Calu3 (cell line): ENCODE measurements around the gene EEF1AKMT1. TPM values are rescaled to one million over a fixed set of nuclear protein-coding genes. Genes with fewer than 3 reads are reported as not detected.

Experiments
- BruUV-seq: library from RNA; stranded (reverse); fragments of 400-500 nt; replicated peaks from 2 replicates; lab custom pipeline; 2021; lab: Mats Ljungman, UMichigan
- CTCF ChIA-PET: fragments of 300-600 bp; sonication (Branson Sonifier 250); formaldehyde crosslinking; loops from one replicate; lab custom pipeline; 2022; ENCODE audit warnings: antibody characterized with exemption; lab: Charles Lee
- DNase-seq: peaks from one replicate; pipeline ENCODE4 v3.0.0; 2022
- H3K27ac Mint-ChIP-seq: one replicate; pipeline ENCODE4 v1.8.0; 2022; ENCODE audit warnings: mixed read lengths; ENCODE audit not compliant: unreplicated experiment
- H3K27me3 Mint-ChIP-seq: one replicate; pipeline ENCODE4 v1.8.0; 2022; ENCODE audit warnings: mixed read lengths; ENCODE audit not compliant: unreplicated experiment
- H3K36me3 Mint-ChIP-seq: one replicate; pipeline ENCODE4 v1.8.0; 2022; ENCODE audit warnings: mild to moderate bottlenecking, moderate library complexity, mixed read lengths; ENCODE audit not compliant: insufficient read depth, unreplicated experiment
- H3K4me1 Mint-ChIP-seq: one replicate; pipeline ENCODE4 v1.8.0; 2022; ENCODE audit warnings: mild to moderate bottlenecking, low read depth, mixed read lengths; ENCODE audit not compliant: unreplicated experiment
- H3K4me3 Mint-ChIP-seq: one replicate; pipeline ENCODE4 v1.8.0; 2022; ENCODE audit warnings: mild to moderate bottlenecking, low read depth, moderate library complexity, mixed read lengths; ENCODE audit not compliant: unreplicated experiment
- H3K9me3 Mint-ChIP-seq: one replicate; pipeline ENCODE4 v1.8.0; 2022; ENCODE audit warnings: low read depth, mixed read lengths; ENCODE audit not compliant: unreplicated experiment
- CTCF ChIP-seq: fragments of 200-600 bp; IDR thresholded peaks from one replicate; pipeline ENCODE4 v1.8.0; 2022; ENCODE audit warnings: antibody characterized with exemption; ENCODE audit not compliant: unreplicated experiment
- intact Hi-C: fragments of 100-400 bp; cut with micrococcal nuclease; formaldehyde crosslinking; loops from one replicate; pipeline ENCODE4 v1.10.0; 2022; ENCODE audit not compliant: unreplicated experiment
- total RNA-seq: library from RNA; stranded (reverse); gene quantifications from 2 replicates; pipeline ENCODE4 v1.2.3, GENCODE V29; 2022

Gene EEF1AKMT1
- total RNA-seq, 1 experiment from 2014 or later: 6.0 TPM

DNA sequence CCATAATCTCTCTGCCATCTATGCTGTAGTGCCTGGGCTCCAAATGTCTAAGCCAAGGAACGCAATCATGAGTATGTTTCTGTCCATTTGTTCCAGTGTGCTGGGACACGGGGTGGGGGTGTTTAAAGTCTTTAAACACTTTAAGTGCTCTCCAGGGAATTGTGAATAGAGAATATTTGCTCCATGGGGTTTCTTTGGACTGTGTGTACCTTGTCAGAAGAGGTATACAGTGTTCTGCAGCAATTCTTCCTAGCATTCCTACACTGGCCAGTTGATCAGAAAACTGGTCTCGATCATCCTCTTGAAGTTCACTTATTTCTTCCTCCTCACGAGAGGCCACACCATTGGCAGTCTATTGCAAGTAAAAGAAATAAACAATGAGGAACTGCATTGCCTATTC, 35.1 kb upstream of the EEF1AKMT1 start:
- CTCF ChIA-PET: no interaction called here
- Mint-ChIP-seq H3K27me3 (no peaks in the 10 kb centered on the region), H3K27ac (no peak overlapping the region), H3K9me3 (no peaks in the 10 kb centered on the region), H3K4me1 (no peaks in the 10 kb centered on the region), H3K4me3 (no peak overlapping the region), H3K36me3 (peaks cover 6% of the 10 kb centered on the region)
- no TSS peak for BruUV-seq
- TF ChIP-seq CTCF: no peak
- intact Hi-C loops: no loop called here
- no peak for DNase-seq

- H3K36me3 Mint-ChIP-seq: no peaks in the 10 kb centered on the region
- intact Hi-C loops: no loop called here
- no TSS peak for BruUV-seq
- no peaks in the 10 kb centered on the region for H3K4me1 Mint-ChIP-seq
- DNase-seq: no peak
- no peaks in the 10 kb centered on the region for H3K9me3 Mint-ChIP-seq
- CTCF ChIA-PET: no interaction called here
- no peak overlapping the region for H3K4me3 Mint-ChIP-seq
- TF ChIP-seq CTCF: no peak
- H3K27ac Mint-ChIP-seq: no peak overlapping the region
- no peaks in the 10 kb centered on the region for H3K27me3 Mint-ChIP-seq
These were observed 29.6 kb upstream of the EEF1AKMT1 start for GRCh38 chr13:20803180-20803965.

DNA sequence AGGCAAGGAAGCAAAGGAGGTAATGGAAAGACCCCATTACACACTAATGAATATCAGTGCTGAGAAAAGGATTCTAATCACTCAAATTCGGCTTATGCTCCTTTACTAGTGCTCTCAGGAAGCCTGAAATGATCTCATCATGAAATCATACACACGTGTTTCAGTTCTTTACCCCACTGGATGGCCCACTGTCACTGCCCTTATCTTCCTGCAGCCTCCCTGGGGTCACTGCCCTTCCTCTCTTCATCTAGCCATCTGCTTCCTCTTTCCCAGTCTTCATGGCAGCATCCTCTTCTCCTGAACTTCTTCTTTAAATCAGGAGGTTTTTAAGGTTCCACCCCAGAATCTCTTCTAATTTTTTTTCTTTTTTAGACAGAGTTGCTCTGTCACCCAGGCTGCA, 27.9 kb upstream of the EEF1AKMT1 start:
- Mint-ChIP-seq H3K27ac (no peak overlapping the region), H3K9me3 (no peaks in the 10 kb centered on the region), H3K4me1 (no peaks in the 10 kb centered on the region), H3K27me3 (no peaks in the 10 kb centered on the region), H3K36me3 (no peaks in the 10 kb centered on the region), H3K4me3 (no peak overlapping the region)
- DNase-seq: no peak
- no TSS peak for BruUV-seq
- intact Hi-C loops: no loop called here
- TF ChIP-seq CTCF: no peak
- CTCF ChIA-PET: no interaction called here

GRCh38 chr13:20799726-20800416, 26.1 kb upstream of the EEF1AKMT1 start:
- no TSS peak for BruUV-seq
- no peak overlapping the region for H3K4me3 Mint-ChIP-seq
- no peaks in the 10 kb centered on the region for H3K4me1 Mint-ChIP-seq
- no peak for TF ChIP-seq CTCF
- H3K36me3 Mint-ChIP-seq: no peaks in the 10 kb centered on the region
- no peak overlapping the region for H3K27ac Mint-ChIP-seq
- no peaks in the 10 kb centered on the region for H3K9me3 Mint-ChIP-seq
- CTCF ChIA-PET: no interaction called here
- no peaks in the 10 kb centered on the region for H3K27me3 Mint-ChIP-seq
- intact Hi-C loops: no loop called here
- DNase-seq: no peak
